Vagina (tissue), 2 donors: Measurements from ENCODE around the gene CBLL1. TPM values are rescaled to one million over a fixed set of nuclear protein-coding genes. Genes with fewer than 3 reads are reported as not detected.

Experiments used
- DNase-seq, 2 donors: peaks; one replicate each; pipeline ENCODE4 v3.0.0-alpha.2; 2017; ENCODE audit errors: extremely low spot score in 2 of 2
- H3K27ac ChIP-seq: fragments of 200-600 bp; sonication (generic); one replicate; pipeline ENCODE4 v1.5.1; 2019
- H3K27me3 ChIP-seq: fragments of 200-600 bp; sonication (generic); one replicate; pipeline ENCODE4 v1.5.1; 2019
- H3K36me3 ChIP-seq, 2 donors: fragments of 200-600 bp; sonication (generic); one replicate each; pipeline ENCODE4 v1.5.1; 2017 to 2019
- H3K4me1 ChIP-seq: fragments of 200-600 bp; sonication (generic); one replicate; pipeline ENCODE4 v1.5.1; 2019
- H3K4me3 ChIP-seq, 2 donors: fragments of 200-600 bp; sonication (generic); 1 replicate in 1 of 2; 2 replicates in 1 of 2; pipeline ENCODE4 v1.5.1; 2016 to 2019
- H3K9me3 ChIP-seq: fragments of 200-600 bp; sonication (generic); one replicate; pipeline ENCODE4 v1.5.1; 2019
- CTCF ChIP-seq, 3 experiments: fragments of 450-650 bp in 2 of 3; fragments of 200-600 bp in 1 of 3; sonication (generic) in 1 of 3; IDR thresholded peaks; one replicate each; pipeline ENCODE4 v1.5.1; 2017 to 2019; ENCODE audit warnings: antibody characterized with exemption in 3 of 3, mild to moderate bottlenecking in 2 of 3, moderate library complexity in 2 of 3
- POLR2A ChIP-seq, 2 donors: fragments of 450-650 bp; IDR thresholded peaks; one replicate each; pipeline ENCODE4 v1.6.1; 2017; ENCODE audit warnings: antibody characterized with exemption in 2 of 2, mild to moderate bottlenecking in 2 of 2, moderate library complexity in 2 of 2
- POLR2AphosphoS5 ChIP-seq, 2 donors: sonication (generic); formaldehyde crosslinking; IDR thresholded peaks; one replicate each; pipeline ENCODE4 v1.9.0; 2017; ENCODE audit warnings: antibody characterized with exemption in 2 of 2, mild to moderate bottlenecking in 2 of 2, low read depth in 1 of 2; ENCODE audit not compliant: insufficient read depth in 1 of 2
- intact Hi-C: fragments of 100-400 bp; cut with DNase I; formaldehyde crosslinking; loops from one replicate; pipeline ENCODE4 v1.15.1; 2023
- total RNA-seq: library from RNA; depleted of rRNA; stranded (reverse); fragments of >200 nt; gene quantifications from one replicate; pipeline ENCODE4 v1.2.3, GENCODE V29; 2016

CBLL1 gene
- total RNA-seq, 1 donor from 2014 or later = 24.1 TPM

GRCh38 chr7:107723255-107723654 is 20.7 kb upstream of the CBLL1 start:
- intact Hi-C loops = loop anchor here (10.0 kb wide), 1 partner anchor 258 kb away; no protein-coding TSS in a partner anchor
- Histone ChIP-seq H3K9me3 (no peaks in the 10 kb centered on the region), H3K27me3 (no peaks in the 10 kb centered on the region), H3K27ac (no peak overlapping the region), H3K36me3 (no peaks in the 10 kb centered on the region), H3K4me1 (no peaks in the 10 kb centered on the region), H3K4me3 (no peak overlapping the region)
- no peak for TF ChIP-seq CTCF (IDR thresholded peaks at IDR 0.05)
- no peak for TF ChIP-seq POLR2A (IDR thresholded peaks at IDR 0.05)
- TF ChIP-seq POLR2AphosphoS5 (IDR thresholded peaks at IDR 0.05; ENCODE audit: insufficient read depth in 1 of 2, low read depth in 1 of 2) = no peak
- no peak for DNase-seq

GRCh38 chr7:107725138-107725740 is 18.7 kb upstream of the CBLL1 start:
- no peak overlapping the region for H3K27ac ChIP-seq
- peak; percentile 71 to 83 (median 78) for TF ChIP-seq CTCF (IDR thresholded peaks at IDR 0.05)
- no peak for TF ChIP-seq POLR2AphosphoS5 (IDR thresholded peaks at IDR 0.05; ENCODE audit: insufficient read depth in 1 of 2, low read depth in 1 of 2)
- H3K27me3 ChIP-seq = no peaks in the 10 kb centered on the region
- DNase-seq = no peak
- no peaks in the 10 kb centered on the region for H3K4me1 ChIP-seq
- intact Hi-C loops = loop anchor here (10.0 kb wide), 1 partner anchor 260 kb away; no protein-coding TSS in a partner anchor
- H3K36me3 ChIP-seq = no peaks in the 10 kb centered on the region
- H3K9me3 ChIP-seq = no peaks in the 10 kb centered on the region
- H3K4me3 ChIP-seq = no peak overlapping the region

GRCh38 chr7:107726356-107727130 is 17.4 kb upstream of the CBLL1 start:
- Histone ChIP-seq H3K9me3 (no peaks in the 10 kb centered on the region), H3K27me3 (no peaks in the 10 kb centered on the region), H3K27ac (no peak overlapping the region), H3K4me3 (no peak overlapping the region), H3K4me1 (no peaks in the 10 kb centered on the region), H3K36me3 (no peaks in the 10 kb centered on the region)
- TF ChIP-seq CTCF (IDR thresholded peaks at IDR 0.05) (no peak), POLR2AphosphoS5 (IDR thresholded peaks at IDR 0.05; ENCODE audit: insufficient read depth in 1 of 2, low read depth in 1 of 2) (no peak), POLR2A (IDR thresholded peaks at IDR 0.05) (no peak)
- no peak for DNase-seq
- intact Hi-C loops = loop anchor here (10.0 kb wide), 1 partner anchor 262 kb away; no protein-coding TSS in a partner anchor

GRCh38 chr7:107728276-107728675 is 15.7 kb upstream of the CBLL1 start:
- H3K4me1 ChIP-seq = no peaks in the 10 kb centered on the region
- intact Hi-C loops = loop anchor here (10.0 kb wide), 1 partner anchor 263 kb away; no protein-coding TSS in a partner anchor
- no peak overlapping the region for H3K4me3 ChIP-seq
- no peaks in the 10 kb centered on the region for H3K36me3 ChIP-seq
- no peak for DNase-seq
- H3K9me3 ChIP-seq = no peaks in the 10 kb centered on the region
- H3K27me3 ChIP-seq = no peaks in the 10 kb centered on the region
- TF ChIP-seq CTCF (IDR thresholded peaks at IDR 0.05) (no peak), POLR2A (IDR thresholded peaks at IDR 0.05) (no peak), POLR2AphosphoS5 (IDR thresholded peaks at IDR 0.05; ENCODE audit: insufficient read depth in 1 of 2, low read depth in 1 of 2) (no peak)
- H3K27ac ChIP-seq = no peak overlapping the region
